HEK293 (cell line): ENCODE measurements around the gene LHFPL6.

Experiments used
- CTCF ChIA-PET: fragments of 350-600 bp; formaldehyde crosslinking; extraction: SDS; loops from one replicate; lab custom pipeline; 2021; ENCODE audit warnings: antibody characterized with exemption; lab: Yijun Ruan, JAX
- POLR2A ChIA-PET: fragments of 300-600 bp; formaldehyde crosslinking; extraction: SDS; loops from one replicate; lab custom pipeline; 2020; ENCODE audit warnings: antibody characterized with exemption, inconsistent platforms; lab: Yijun Ruan, JAX
- H3K27ac ChIP-seq: fragments of 200-500 bp; sonication (Bioruptor generic); 2 replicates; pipeline ENCODE4 v1.5.1; 2014; ENCODE audit warnings: low read depth, low read length, control low read depth, inconsistent platforms; ENCODE audit errors: extremely low read depth
- H3K36me3 ChIP-seq, 2 experiments: fragments of 200-500 bp in 1 of 2; sonication (Bioruptor generic) in 1 of 2; 1 replicate in 1 of 2; 2 replicates in 1 of 2; pipeline ENCODE4 v1.5.1; 2014 to 2017; ENCODE audit warnings: inconsistent platforms in 2 of 2, low read length in 2 of 2; ENCODE audit not compliant: control insufficient read depth in 2 of 2, insufficient read depth in 1 of 2
- H3K4me1 ChIP-seq: fragments of 200-500 bp; sonication (Bioruptor generic); 2 replicates; pipeline ENCODE4 v1.5.1; 2014; ENCODE audit warnings: mild to moderate bottlenecking, low read length, inconsistent platforms; ENCODE audit not compliant: control insufficient read depth, insufficient read depth
- H3K4me3 ChIP-seq: 2 replicates; pipeline ENCODE4 v1.5.1; 2011; ENCODE audit warnings: low read depth, mild to moderate bottlenecking, control low read depth, low read length, moderate library complexity
- H3K9me3 ChIP-seq: fragments of 200-500 bp; sonication (Bioruptor generic); 2 replicates; pipeline ENCODE4 v1.5.1; 2014; ENCODE audit warnings: low read depth, low read length, inconsistent platforms; ENCODE audit not compliant: control insufficient read depth, insufficient read depth
- BCL11A ChIP-seq: fragments of 450-650 bp; formaldehyde crosslinking; IDR thresholded peaks from 2 replicates; pipeline ENCODE4 v1.5.1; 2016; ENCODE audit warnings: low read depth, missing biosample characterization, missing genetic modification characterization
- EGR2 ChIP-seq: fragments of 450-650 bp; formaldehyde crosslinking; IDR thresholded peaks from 2 replicates; pipeline ENCODE4 v1.5.1; 2016; ENCODE audit warnings: low read depth, missing biosample characterization, missing genetic modification characterization
- FEZF1 ChIP-seq: fragments of 450-650 bp; formaldehyde crosslinking; IDR thresholded peaks from 2 replicates; pipeline ENCODE4 v1.5.1; 2016; ENCODE audit warnings: missing biosample characterization, missing genetic modification characterization
- HOXC10 ChIP-seq: sonication (generic); formaldehyde crosslinking; IDR thresholded peaks from 2 replicates; pipeline ENCODE4 v1.8.1; 2023; ENCODE audit warnings: mild to moderate bottlenecking, missing genetic modification reagents
- KLF16 ChIP-seq: fragments of 450-650 bp; formaldehyde crosslinking; IDR thresholded peaks from 2 replicates; pipeline ENCODE4 v1.5.1; 2017; ENCODE audit warnings: missing biosample characterization, missing genetic modification characterization
- RBAK ChIP-seq: fragments of 450-650 bp; formaldehyde crosslinking; IDR thresholded peaks from 2 replicates; pipeline ENCODE4 v1.5.1; 2016; ENCODE audit warnings: missing biosample characterization, missing genetic modification characterization
- REPIN1 ChIP-seq: fragments of 450-650 bp; formaldehyde crosslinking; IDR thresholded peaks from 2 replicates; pipeline ENCODE4 v1.5.1; 2017; ENCODE audit warnings: missing biosample characterization, missing genetic modification characterization, low read depth
- SP2 ChIP-seq: fragments of 450-650 bp; formaldehyde crosslinking; IDR thresholded peaks from 2 replicates; pipeline ENCODE4 v1.5.1; 2016; ENCODE audit warnings: missing biosample characterization, missing genetic modification characterization
- SP3 ChIP-seq: fragments of 450-650 bp; formaldehyde crosslinking; IDR thresholded peaks from 2 replicates; pipeline ENCODE4 v1.5.1; 2016; ENCODE audit warnings: missing biosample characterization, missing genetic modification characterization
- YY2 ChIP-seq: fragments of 450-650 bp; formaldehyde crosslinking; IDR thresholded peaks from 2 replicates; pipeline ENCODE4 v1.5.1; 2016; ENCODE audit warnings: missing biosample characterization, missing genetic modification characterization
- ZBTB7A ChIP-seq: fragments of 450-650 bp; formaldehyde crosslinking; IDR thresholded peaks from 2 replicates; pipeline ENCODE4 v1.5.1; 2016; ENCODE audit warnings: low read depth, missing biosample characterization, missing genetic modification characterization
- ZFP3 ChIP-seq: fragments of 450-650 bp; formaldehyde crosslinking; IDR thresholded peaks from 2 replicates; pipeline ENCODE4 v1.5.1; 2016; ENCODE audit warnings: low read depth, missing biosample characterization, missing genetic modification characterization
- ZNF114 ChIP-seq: fragments of 450-650 bp; formaldehyde crosslinking; IDR thresholded peaks from 2 replicates; pipeline ENCODE4 v1.5.0; 2017; ENCODE audit warnings: missing biosample characterization, missing genetic modification characterization
- ZNF146 ChIP-seq: fragments of 450-650 bp; formaldehyde crosslinking; IDR thresholded peaks from 2 replicates; pipeline ENCODE4 v1.5.1; 2016; ENCODE audit warnings: missing biosample characterization, missing genetic modification characterization
- ZNF157 ChIP-seq: fragments of 450-650 bp; formaldehyde crosslinking; IDR thresholded peaks from 2 replicates; pipeline ENCODE4 v1.5.1; 2016; ENCODE audit warnings: missing biosample characterization, missing genetic modification characterization
- ZNF174 ChIP-seq: fragments of 450-650 bp; formaldehyde crosslinking; IDR thresholded peaks from 2 replicates; pipeline ENCODE4 v1.5.0; 2017; ENCODE audit warnings: missing biosample characterization, mild to moderate bottlenecking, missing genetic modification characterization
- ZNF2 ChIP-seq: fragments of 450-650 bp; formaldehyde crosslinking; IDR thresholded peaks from 2 replicates; pipeline ENCODE4 v1.5.1; 2016; ENCODE audit warnings: missing biosample characterization, missing genetic modification characterization
- ZNF202 ChIP-seq: fragments of 450-650 bp; formaldehyde crosslinking; IDR thresholded peaks from 2 replicates; pipeline ENCODE4 v1.5.1; 2016; ENCODE audit warnings: missing biosample characterization, missing genetic modification characterization, borderline replicate concordance
- ZNF223 ChIP-seq: fragments of 450-650 bp; formaldehyde crosslinking; IDR thresholded peaks from 2 replicates; pipeline ENCODE4 v1.5.1; 2016; ENCODE audit warnings: missing biosample characterization, missing genetic modification characterization
- ZNF266 ChIP-seq: fragments of 450-650 bp; formaldehyde crosslinking; IDR thresholded peaks from 2 replicates; pipeline ENCODE4 v1.5.1; 2016; ENCODE audit warnings: missing biosample characterization, missing genetic modification characterization, low read depth
- ZNF341 ChIP-seq: fragments of 450-650 bp; formaldehyde crosslinking; IDR thresholded peaks from 2 replicates; pipeline ENCODE4; 2016; ENCODE audit warnings: low read depth, missing biosample characterization, missing genetic modification characterization
- ZNF350 ChIP-seq: fragments of 450-650 bp; formaldehyde crosslinking; IDR thresholded peaks from 2 replicates; pipeline ENCODE4 v1.5.0; 2017; ENCODE audit warnings: missing biosample characterization, mild to moderate bottlenecking, missing genetic modification characterization
- ZNF37A ChIP-seq: fragments of 450-650 bp; IDR thresholded peaks from 2 replicates; pipeline ENCODE4 v1.5.1; 2018; ENCODE audit warnings: missing biosample characterization, missing genetic modification characterization
- ZNF433 ChIP-seq: fragments of 450-650 bp; formaldehyde crosslinking; IDR thresholded peaks from 2 replicates; pipeline ENCODE4 v1.5.1; 2016; ENCODE audit warnings: missing biosample characterization, missing genetic modification characterization, low read depth
- ZNF544 ChIP-seq: fragments of 450-650 bp; formaldehyde crosslinking; IDR thresholded peaks from 2 replicates; pipeline ENCODE4 v1.5.0; 2017; ENCODE audit warnings: missing biosample characterization, missing genetic modification characterization
- ZNF558 ChIP-seq: fragments of 450-650 bp; formaldehyde crosslinking; IDR thresholded peaks from 2 replicates; pipeline ENCODE4 v1.5.1; 2016; ENCODE audit warnings: missing biosample characterization, missing genetic modification characterization
- ZNF600 ChIP-seq: fragments of 450-650 bp; formaldehyde crosslinking; IDR thresholded peaks from 2 replicates; pipeline ENCODE4 v1.5.1; 2016; ENCODE audit warnings: missing biosample characterization, missing genetic modification characterization
- ZNF610 ChIP-seq: fragments of 450-650 bp; formaldehyde crosslinking; IDR thresholded peaks from 2 replicates; pipeline ENCODE4 v1.5.1; 2016; ENCODE audit warnings: missing biosample characterization, missing genetic modification characterization, borderline replicate concordance
- ZNF629 ChIP-seq: fragments of 450-650 bp; formaldehyde crosslinking; IDR thresholded peaks from 2 replicates; pipeline ENCODE4 v1.5.1; 2017; ENCODE audit warnings: missing biosample characterization, missing genetic modification characterization
- ZNF658 ChIP-seq: fragments of 450-650 bp; formaldehyde crosslinking; IDR thresholded peaks from 2 replicates; pipeline ENCODE4; 2016; ENCODE audit warnings: missing biosample characterization, missing genetic modification characterization
- ZNF792 ChIP-seq: fragments of 450-650 bp; formaldehyde crosslinking; IDR thresholded peaks from 2 replicates; pipeline ENCODE4 v1.5.1; 2016; ENCODE audit warnings: missing biosample characterization, missing genetic modification characterization
- ZNF837 ChIP-seq: fragments of 450-650 bp; formaldehyde crosslinking; IDR thresholded peaks from 2 replicates; pipeline ENCODE4 v1.5.1; 2016; ENCODE audit warnings: missing biosample characterization, missing genetic modification characterization
- ZSCAN30 ChIP-seq: fragments of 450-650 bp; IDR thresholded peaks from 2 replicates; pipeline ENCODE4 v1.5.1; 2018; ENCODE audit warnings: missing biosample characterization, mild to moderate bottlenecking, missing genetic modification characterization, moderate library complexity
- TF ChIP-seq, protein P1 (sequence below): fragments of 450-650 bp; formaldehyde crosslinking; IDR thresholded peaks from 2 replicates; pipeline ENCODE4 v1.5.1; 2016; ENCODE audit warnings: missing biosample characterization, missing genetic modification characterization
- TF ChIP-seq, protein P2 (sequence below): fragments of 450-650 bp; formaldehyde crosslinking; IDR thresholded peaks from 2 replicates; pipeline ENCODE4 v1.5.1; 2017; ENCODE audit warnings: missing biosample characterization, missing genetic modification characterization
- TF ChIP-seq, protein P3 (sequence below): fragments of 450-650 bp; formaldehyde crosslinking; optimal IDR thresholded peaks from 2 replicates; pipeline ENCODE3; 2016; ENCODE audit warnings: missing biosample characterization, mild to moderate bottlenecking, missing genetic modification characterization

Gene LHFPL6

DNA sequence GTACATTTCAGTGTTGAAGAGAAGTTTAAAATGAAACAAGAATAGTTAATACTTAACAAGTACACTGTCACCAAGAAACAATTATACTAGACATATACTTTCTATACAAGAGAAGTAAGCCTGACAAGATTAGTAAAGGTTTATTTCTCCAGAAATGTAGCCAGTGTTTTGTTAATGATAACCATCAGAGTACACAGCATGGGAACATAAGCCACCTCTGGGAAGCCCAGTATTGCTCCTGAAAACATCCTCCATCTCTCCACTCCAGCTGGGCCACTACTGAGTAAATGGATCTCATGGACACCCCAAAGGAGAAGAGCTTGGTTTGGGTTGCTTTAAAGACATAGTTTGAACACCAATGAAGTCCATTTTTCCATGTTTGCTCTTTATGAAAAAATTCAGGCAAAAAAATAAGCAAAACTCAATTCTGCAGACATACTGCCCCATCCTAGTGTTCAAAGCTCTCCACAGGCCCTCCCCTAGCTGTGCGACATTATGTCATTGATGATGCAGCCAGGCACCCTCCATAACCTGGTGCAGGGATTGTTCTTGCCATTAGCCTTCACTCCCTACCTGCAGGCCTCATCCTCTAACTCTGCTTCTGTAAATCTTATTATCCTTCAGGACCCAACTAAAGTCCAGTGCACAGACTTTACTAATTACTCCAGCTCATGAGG, 61.9 kb downstream of the LHFPL6 start:
- no peak overlapping the region for H3K27ac ChIP-seq
- no peaks in the 10 kb centered on the region for H3K9me3 ChIP-seq
- no peaks in the 10 kb centered on the region for H3K36me3 ChIP-seq
- ChIA-PET CTCF (no interaction called here), POLR2A (no interaction called here)
- H3K4me1 ChIP-seq: peaks cover 12% of the 10 kb centered on the region
- no peak overlapping the region for H3K4me3 ChIP-seq
- no peak for TF ChIP-seq ZNF174
- TF ChIP-seq ZNF341 (tag by site-specific recombination): no peak
- no peak for TF ChIP-seq KLF16
- TF ChIP-seq REPIN1 (tag by site-specific recombination): no peak
- TF ChIP-seq SP3 (tag by site-specific recombination): no peak
- TF ChIP-seq, protein P1, sequence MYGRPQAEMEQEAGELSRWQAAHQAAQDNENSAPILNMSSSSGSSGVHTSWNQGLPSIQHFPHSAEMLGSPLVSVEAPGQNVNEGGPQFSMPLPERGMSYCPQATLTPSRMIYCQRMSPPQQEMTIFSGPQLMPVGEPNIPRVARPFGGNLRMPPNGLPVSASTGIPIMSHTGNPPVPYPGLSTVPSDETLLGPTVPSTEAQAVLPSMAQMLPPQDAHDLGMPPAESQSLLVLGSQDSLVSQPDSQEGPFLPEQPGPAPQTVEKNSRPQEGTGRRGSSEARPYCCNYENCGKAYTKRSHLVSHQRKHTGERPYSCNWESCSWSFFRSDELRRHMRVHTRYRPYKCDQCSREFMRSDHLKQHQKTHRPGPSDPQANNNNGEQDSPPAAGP (tag by site-specific recombination): no peak
- TF ChIP-seq ZNF350 (tag by site-specific recombination): no peak
- TF ChIP-seq ZNF610: no peak
- TF ChIP-seq ZBTB7A (tag by site-specific recombination): no peak
- TF ChIP-seq ZNF37A (tag by site-specific recombination): no peak
- TF ChIP-seq ZNF266: no peak
- TF ChIP-seq RBAK (tag by site-specific recombination): no peak
- no peak for TF ChIP-seq ZFP3 (tag by site-specific recombination)
- no peak for TF ChIP-seq ZNF792 (tag by site-specific recombination)
- TF ChIP-seq HOXC10: no peak
- TF ChIP-seq, protein P2, sequence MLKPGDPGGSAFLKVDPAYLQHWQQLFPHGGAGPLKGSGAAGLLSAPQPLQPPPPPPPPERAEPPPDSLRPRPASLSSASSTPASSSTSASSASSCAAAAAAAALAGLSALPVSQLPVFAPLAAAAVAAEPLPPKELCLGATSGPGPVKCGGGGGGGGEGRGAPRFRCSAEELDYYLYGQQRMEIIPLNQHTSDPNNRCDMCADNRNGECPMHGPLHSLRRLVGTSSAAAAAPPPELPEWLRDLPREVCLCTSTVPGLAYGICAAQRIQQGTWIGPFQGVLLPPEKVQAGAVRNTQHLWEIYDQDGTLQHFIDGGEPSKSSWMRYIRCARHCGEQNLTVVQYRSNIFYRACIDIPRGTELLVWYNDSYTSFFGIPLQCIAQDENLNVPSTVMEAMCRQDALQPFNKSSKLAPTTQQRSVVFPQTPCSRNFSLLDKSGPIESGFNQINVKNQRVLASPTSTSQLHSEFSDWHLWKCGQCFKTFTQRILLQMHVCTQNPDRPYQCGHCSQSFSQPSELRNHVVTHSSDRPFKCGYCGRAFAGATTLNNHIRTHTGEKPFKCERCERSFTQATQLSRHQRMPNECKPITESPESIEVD (tag by site-specific recombination): peak; percentile 52
- TF ChIP-seq ZNF146 (tag by site-specific recombination): no peak
- no peak for TF ChIP-seq YY2 (tag by site-specific recombination)
- TF ChIP-seq ZNF558 (tag by site-specific recombination): no peak
- no peak for TF ChIP-seq ZNF2
- no peak for TF ChIP-seq ZNF202 (tag by site-specific recombination)
- TF ChIP-seq SP2 (tag by site-specific recombination): no peak
- TF ChIP-seq ZNF223: no peak
- no peak for TF ChIP-seq ZNF114 (tag by site-specific recombination)
- no peak for TF ChIP-seq ZNF837 (tag by site-specific recombination)
- TF ChIP-seq FEZF1 (tag by site-specific recombination): no peak
- TF ChIP-seq, protein P3, sequence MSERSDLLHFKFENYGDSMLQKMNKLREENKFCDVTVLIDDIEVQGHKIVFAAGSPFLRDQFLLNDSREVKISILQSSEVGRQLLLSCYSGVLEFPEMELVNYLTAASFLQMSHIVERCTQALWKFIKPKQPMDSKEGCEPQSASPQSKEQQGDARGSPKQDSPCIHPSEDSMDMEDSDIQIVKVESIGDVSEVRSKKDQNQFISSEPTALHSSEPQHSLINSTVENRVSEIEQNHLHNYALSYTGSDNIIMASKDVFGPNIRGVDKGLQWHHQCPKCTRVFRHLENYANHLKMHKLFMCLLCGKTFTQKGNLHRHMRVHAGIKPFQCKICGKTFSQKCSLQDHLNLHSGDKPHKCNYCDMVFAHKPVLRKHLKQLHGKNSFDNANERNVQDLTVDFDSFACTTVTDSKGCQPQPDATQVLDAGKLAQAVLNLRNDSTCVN (tag by site-specific recombination): no peak
- no peak for TF ChIP-seq ZSCAN30
- TF ChIP-seq ZNF629 (tag by site-specific recombination): peak; percentile 58; the same call in 1 of the 2 replicates
- no peak for TF ChIP-seq ZNF433 (tag by site-specific recombination)
- TF ChIP-seq BCL11A (tag by site-specific recombination): no peak
- no peak for TF ChIP-seq EGR2 (tag by site-specific recombination)
- no peak for TF ChIP-seq ZNF658 (tag by site-specific recombination)
- no peak for TF ChIP-seq ZNF157 (tag by site-specific recombination)
- 0 out of 2 replicates have a peak, but pooled peaks have one; percentile 30 for TF ChIP-seq ZNF600
- no peak for TF ChIP-seq ZNF544 (tag by site-specific recombination)
